Omental fat pad (tissue), 4 donors: ENCODE data around the gene CLNK. TPM values are rescaled to one million over a fixed set of nuclear protein-coding genes. Genes with fewer than 3 reads are reported as not detected.

Source experiments
- ATAC-seq: fragments of 150-250 bp; one replicate; pipeline ENCODE4 v1.9.1; 2016; ENCODE audit warnings: mild to moderate bottlenecking, moderate library complexity; ENCODE audit not compliant: low FRiP score
- DNase-seq: peaks from one replicate; pipeline ENCODE4 v3.0.0-alpha.2; 2019; ENCODE audit warnings: low spot score
- CTCF ChIP-seq, 3 donors: fragments of 450-650 bp; IDR thresholded peaks; one replicate each; pipeline ENCODE4 v1.5.1; 2016 to 2017; ENCODE audit warnings: antibody characterized with exemption in 3 of 3, mild to moderate bottlenecking in 3 of 3, moderate library complexity in 2 of 3
- total RNA-seq, 4 donors: library from RNA; depleted of rRNA; stranded (reverse); fragments of >200 nt; gene quantifications; one replicate each; pipeline ENCODE4 v1.1.0, GENCODE V29; 2016

Gene CLNK
- total RNA-seq, 4 donors from 2014 or later: not detected

- no peak for ATAC-seq
- DNase-seq: no peak
- no peak for TF ChIP-seq CTCF (IDR thresholded peaks at IDR 0.05)
Observed at GRCh38 chr4:10454121-10454520, 230.4 kb downstream of the CLNK start.

- TF ChIP-seq CTCF (IDR thresholded peaks at IDR 0.05): no peak
- ATAC-seq (no peak), DNase-seq (no peak)
Observed at GRCh38 chr4:10448991-10449390, 235.6 kb downstream of the CLNK start.

GRCh38 chr4:10442976-10443375 lies 241.6 kb downstream of the CLNK start:
- no peak for TF ChIP-seq CTCF (IDR thresholded peaks at IDR 0.05)
- no peak for DNase-seq
- no peak for ATAC-seq

GRCh38 chr4:10441512-10441911 lies 243.1 kb downstream of the CLNK start:
- ATAC-seq (no peak), DNase-seq (no peak)
- no peak for TF ChIP-seq CTCF (IDR thresholded peaks at IDR 0.05)

GRCh38 chr4:10438924-10439323 lies 245.6 kb downstream of the CLNK start:
- ATAC-seq (no peak), DNase-seq (no peak)
- no peak for TF ChIP-seq CTCF (IDR thresholded peaks at IDR 0.05)

- no peak for ATAC-seq
- no peak for DNase-seq
- no peak for TF ChIP-seq CTCF (IDR thresholded peaks at IDR 0.05)
Observed at GRCh38 chr4:10437735-10438134, 246.8 kb downstream of the CLNK start.

Other genes with a start within 250 kb of the CLNK start
- 10 to 100 TPM; 14.4 to 34.2 (median 22.6) TPM for gene ZNF518B, start 227.3 kb downstream of the CLNK start, total RNA-seq